ENCODE results near the gene CYYR1.

GRCh38 chr21:26560612-26561011 is 12.5 kb downstream of the CYYR1 start:
- TF ChIP-seq CTCF (IDR thresholded peaks at IDR 0.05; ENCODE audit: low read depth, low read length, missing input control) (no peak), SP1 (IDR thresholded peaks at IDR 0.05) (no peak), RAD21 (IDR thresholded peaks at IDR 0.05) (no peak), MAX (IDR thresholded peaks at IDR 0.05) (no peak), EGR1 (IDR thresholded peaks at IDR 0.05; ENCODE audit: low read depth in 2 of 2) (no peak), HNF4A (conservative IDR thresholded peaks at IDR 0.05) (no peak), REST (IDR thresholded peaks at IDR 0.05) (no peak), TAF1 (conservative IDR thresholded peaks at IDR 0.05) (no peak), YY1 (IDR thresholded peaks at IDR 0.05) (no peak), FOXA1 (IDR thresholded peaks at IDR 0.05) (no peak), HNF4G (IDR thresholded peaks at IDR 0.05) (no peak)
- TF ChIP-seq, protein P1, sequence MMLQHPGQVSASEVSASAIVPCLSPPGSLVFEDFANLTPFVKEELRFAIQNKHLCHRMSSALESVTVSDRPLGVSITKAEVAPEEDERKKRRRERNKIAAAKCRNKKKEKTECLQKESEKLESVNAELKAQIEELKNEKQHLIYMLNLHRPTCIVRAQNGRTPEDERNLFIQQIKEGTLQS (IDR thresholded peaks at IDR 0.05): no peak

All from liver (tissue), 3 donors.